Spinal cord (tissue), 10 donors: ENCODE results near the gene RELT. TPM values are rescaled to one million over a fixed set of nuclear protein-coding genes. Genes with fewer than 3 reads are reported as not detected.
A peak's percentile ranks its signal among the peaks of the same experiment; 100 is the strongest.

ENCODE experiments used
- DNase-seq, 6 donors: peaks; one replicate each; pipeline versions ENCODE4 v3.0.0 to v3.0.0-alpha.2; 2013 to 2015; ENCODE audit warnings: low spot score in 6 of 6, low read depth in 4 of 6
- H3K27ac ChIP-seq: one replicate; pipeline ENCODE4 v1.5.1; 2013; ENCODE audit warnings: low read depth, low read length, control low read depth
- H3K27me3 ChIP-seq: one replicate; pipeline ENCODE4 v1.6.1; 2013; ENCODE audit warnings: low read length; ENCODE audit not compliant: control insufficient read depth, insufficient read depth
- H3K36me3 ChIP-seq: one replicate; pipeline ENCODE4 v1.6.1; 2013; ENCODE audit warnings: low read length; ENCODE audit not compliant: control insufficient read depth, insufficient read depth
- H3K4me1 ChIP-seq: one replicate; pipeline ENCODE4 v1.6.1; 2013; ENCODE audit warnings: low read length; ENCODE audit not compliant: control insufficient read depth, insufficient read depth
- H3K4me3 ChIP-seq: one replicate; pipeline ENCODE4 v1.5.1; 2013; ENCODE audit warnings: low read depth, low read length, control low read depth
- H3K9me3 ChIP-seq: one replicate; pipeline ENCODE4 v1.6.1; 2013; ENCODE audit warnings: low read length; ENCODE audit not compliant: control insufficient read depth, insufficient read depth
- WGBS: methylation state at CpG from one replicate; pipeline ENCODE4 v1.1.5; 2013; ENCODE audit warnings: missing lambda C conversion rate; ENCODE audit not compliant: insufficient coverage; 5-methylcytosine and 5-hydroxymethylcytosine counted together
- polyA plus RNA-seq, 2 donors: library from polyadenylated mRNA; unstranded; fragments of 120-200 nt; gene quantifications; one replicate each; pipeline ENCODE4 v1.2.1, GENCODE V29; 2013; ENCODE audit not compliant: insufficient read length in 2 of 2
- total RNA-seq, 2 donors: library from RNA; depleted of rRNA in 1 of 2; stranded (reverse); fragments of 120-200 nt in 1 of 2; fragments of >200 nt in 1 of 2; gene quantifications; one replicate each; pipeline versions ENCODE4 v1.2.3 to v1.2.4, GENCODE V29; 2013 to 2014
- donor health status: healthy.

Gene RELT
- total and polyA plus RNA-seq, 4 donors = 6.1 to 15.2 (median 9.7) TPM

DNA sequence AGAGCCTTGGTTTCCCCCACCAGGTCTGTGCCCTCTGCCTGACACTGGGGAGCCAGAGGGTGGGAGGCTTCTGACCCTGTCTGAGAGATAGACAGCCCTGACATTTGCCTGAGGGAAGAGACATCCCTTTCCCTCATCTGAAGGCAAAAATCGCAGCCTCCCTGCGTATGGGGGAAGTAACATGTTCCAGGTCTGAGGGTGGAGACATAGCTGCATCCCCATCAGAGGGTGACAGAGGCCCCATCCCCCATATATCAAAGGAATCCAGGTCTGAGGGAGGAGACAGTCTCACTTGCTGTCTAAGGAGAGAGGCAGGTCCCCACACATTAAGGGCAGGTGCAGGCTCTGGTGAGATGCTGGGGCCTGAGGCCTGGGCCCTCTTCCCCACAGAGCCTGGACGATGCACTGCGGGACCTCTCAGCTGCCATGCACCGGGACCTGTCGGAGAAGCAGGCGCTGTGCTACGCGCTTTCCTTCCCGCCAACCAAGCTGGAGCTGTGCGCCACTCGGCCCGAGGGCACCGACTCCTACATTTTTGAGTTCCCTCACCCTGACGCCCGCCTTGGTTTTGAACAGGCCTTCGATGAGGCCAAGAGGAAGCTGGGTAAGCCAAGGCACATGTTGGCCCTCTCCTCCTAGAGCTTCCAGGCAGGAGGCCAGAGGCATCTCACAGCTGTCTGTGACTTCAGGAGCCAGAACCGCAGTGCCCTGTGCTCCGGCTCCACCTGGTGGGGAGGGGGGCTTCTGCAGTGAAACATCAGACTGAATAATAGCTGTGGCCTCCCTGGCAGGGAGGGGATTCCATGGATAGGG, 16.1 kb upstream of the RELT start:
- Histone ChIP-seq H3K4me1 (peaks cover 26% of the 10 kb centered on the region), H3K27ac (no peak overlapping the region), H3K36me3 (peaks cover 96% of the 10 kb centered on the region), H3K27me3 (no peaks in the 10 kb centered on the region), H3K9me3 (no peaks in the 10 kb centered on the region), H3K4me3 (no peak overlapping the region)
- DNase-seq = peak in 1 of 6 donors; percentile 41
- WGBS = 88% methylated on average over 17 of the region's 19 CpGs

DNA sequence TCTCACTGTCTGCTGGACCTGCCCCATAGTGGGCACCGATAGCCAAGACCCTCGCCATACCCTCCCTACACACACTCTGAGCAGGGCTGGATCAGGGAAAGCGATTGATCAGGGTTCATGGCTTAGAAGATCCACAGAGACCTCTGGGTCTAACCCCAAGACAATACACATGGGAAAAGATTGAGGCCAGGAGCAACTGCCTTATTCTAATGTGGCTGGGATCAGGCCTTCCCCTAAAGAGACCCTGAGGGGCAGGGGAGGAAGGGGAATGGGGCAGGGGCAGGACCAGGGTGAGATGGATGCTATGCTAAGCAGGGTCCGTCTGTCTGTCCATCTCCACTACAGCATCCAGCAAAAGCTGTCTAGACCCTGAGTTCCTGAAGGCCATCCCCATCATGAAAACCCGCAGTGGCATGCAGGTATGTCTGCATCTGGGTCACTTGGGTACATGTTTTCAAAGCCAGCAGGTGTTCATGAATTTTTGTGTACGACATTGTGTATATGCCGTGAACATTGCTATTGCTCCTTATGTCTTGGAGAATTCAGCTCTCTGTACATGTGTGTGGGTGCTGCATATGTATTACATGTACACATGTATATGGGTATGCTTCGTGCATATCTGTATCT, 15.3 kb upstream of the RELT start:
- Histone ChIP-seq H3K4me3 (no peak overlapping the region), H3K36me3 (peaks cover 96% of the 10 kb centered on the region), H3K27ac (no peak overlapping the region), H3K4me1 (peaks cover 26% of the 10 kb centered on the region), H3K9me3 (no peaks in the 10 kb centered on the region), H3K27me3 (no peaks in the 10 kb centered on the region)
- WGBS = 100% methylated on average over 6 of the region's 8 CpGs
- no peak for DNase-seq

DNA sequence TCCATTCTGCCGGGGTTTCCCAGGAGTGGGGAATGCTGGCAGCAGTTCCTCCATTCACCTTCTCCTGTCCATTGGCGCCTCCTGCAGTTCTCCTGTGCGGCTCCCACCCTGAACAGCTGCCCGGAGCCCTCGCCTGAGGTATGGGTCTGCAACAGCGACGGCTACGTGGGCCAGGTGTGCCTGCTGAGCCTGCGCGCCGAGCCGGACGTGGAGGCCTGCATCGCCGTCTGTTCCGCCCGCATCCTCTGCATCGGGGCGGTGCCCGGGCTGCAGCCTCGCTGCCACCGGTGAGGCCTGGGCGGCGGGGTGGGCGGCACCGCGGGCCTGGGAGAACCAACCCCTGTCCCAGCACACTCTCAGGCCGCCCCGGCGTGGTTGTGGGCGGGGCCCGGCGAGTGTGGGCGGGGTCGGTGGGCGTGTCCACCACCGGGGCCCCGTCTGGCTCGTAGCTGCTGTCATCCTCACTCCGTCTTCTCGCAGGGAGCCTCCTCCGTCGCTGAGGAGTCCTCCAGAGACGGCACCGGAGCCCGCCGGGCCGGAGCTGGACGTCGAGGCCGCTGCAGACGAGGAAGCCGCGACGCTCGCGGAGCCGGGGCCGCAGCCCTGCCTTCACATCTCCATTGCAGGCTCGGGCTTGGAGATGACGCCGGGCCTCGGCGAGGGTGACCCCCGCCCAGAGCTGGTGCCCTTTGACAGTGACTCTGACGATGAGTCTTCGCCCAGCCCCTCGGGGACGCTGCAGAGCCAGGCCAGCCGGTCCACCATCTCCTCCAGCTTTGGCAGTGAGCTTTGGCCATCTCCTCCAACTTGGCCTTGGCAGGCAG, 14.0 kb upstream of the RELT start:
- Histone ChIP-seq H3K9me3 (no peaks in the 10 kb centered on the region), H3K27ac (no peak overlapping the region), H3K4me3 (no peak overlapping the region), H3K27me3 (no peaks in the 10 kb centered on the region), H3K36me3 (peaks cover 91% of the 10 kb centered on the region), H3K4me1 (peaks cover 22% of the 10 kb centered on the region)
- no peak for DNase-seq
- WGBS = 51% methylated on average over 70 of the region's 70 CpGs

DNA sequence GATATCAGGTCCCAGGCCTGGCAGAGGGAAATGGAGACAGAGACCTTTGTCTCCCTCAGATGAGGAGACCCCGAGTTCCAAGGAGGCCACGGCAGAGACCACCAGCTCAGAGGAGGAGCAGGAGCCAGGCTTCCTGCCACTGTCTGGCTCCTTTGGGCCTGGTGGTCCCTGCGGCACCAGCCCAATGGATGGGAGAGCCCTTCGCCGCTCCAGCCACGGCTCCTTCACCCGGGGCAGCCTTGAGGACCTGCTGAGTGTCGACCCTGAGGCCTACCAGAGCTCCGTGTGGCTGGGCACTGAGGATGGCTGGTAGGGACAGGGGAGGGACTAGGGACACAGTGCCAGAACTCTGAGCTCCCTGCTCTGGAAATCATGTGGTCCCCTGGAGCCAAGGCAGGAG, 13.1 kb upstream of the RELT start:
- H3K36me3 ChIP-seq = peaks cover 90% of the 10 kb centered on the region
- WGBS = 91% methylated on average over 9 of the region's 9 CpGs

DNA sequence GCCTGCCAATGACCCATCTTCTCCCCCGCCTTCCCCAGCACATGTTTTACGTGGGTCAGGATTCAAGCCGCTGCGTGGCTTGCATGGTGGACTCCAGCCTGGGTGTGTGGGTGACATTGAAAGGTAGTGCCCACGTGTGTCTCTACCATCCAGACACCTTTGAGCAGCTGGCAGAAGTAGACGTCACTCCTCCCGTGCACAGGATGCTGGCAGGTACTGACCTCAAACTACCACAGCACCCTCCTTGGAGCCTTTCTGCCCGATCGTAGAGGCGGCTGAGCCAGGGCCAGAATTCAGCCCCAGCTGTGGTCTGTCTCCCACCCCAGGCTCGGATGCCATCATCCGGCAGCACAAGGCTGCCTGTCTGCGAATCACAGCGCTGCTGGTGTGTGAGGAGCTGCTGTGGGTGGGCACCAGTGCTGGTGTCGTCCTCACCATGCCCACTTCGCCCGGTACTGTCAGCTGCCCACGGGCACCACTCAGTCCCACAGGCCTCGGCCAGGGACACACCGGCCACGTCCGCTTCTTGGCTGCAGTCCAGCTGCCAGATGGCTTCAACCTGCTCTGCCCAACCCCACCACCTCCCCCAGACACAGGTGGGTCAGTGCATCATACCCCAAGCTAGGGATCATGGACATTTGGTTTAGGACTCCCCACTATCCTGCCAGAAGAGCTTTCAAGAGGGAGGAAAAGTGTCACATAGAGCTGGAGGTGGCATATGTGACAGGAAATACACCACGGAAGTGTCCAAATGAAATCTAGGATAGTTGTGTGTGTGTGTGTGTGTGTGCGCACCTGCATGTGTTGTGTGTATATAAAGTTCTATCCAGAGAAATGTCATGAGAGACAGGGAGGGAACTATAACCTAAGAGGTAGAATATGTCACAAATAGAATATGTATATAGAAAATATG, 10.6 kb upstream of the RELT start:
- 88% methylated on average over 23 of the region's 24 CpGs for WGBS

More for the DNA sequence above, 13.1 kb upstream of the RELT start:
- Histone ChIP-seq H3K4me1 (peaks cover 13% of the 10 kb centered on the region), H3K27me3 (no peaks in the 10 kb centered on the region), H3K4me3 (no peak overlapping the region), H3K9me3 (no peaks in the 10 kb centered on the region), H3K27ac (no peak overlapping the region)
- DNase-seq = no peak

DNA sequence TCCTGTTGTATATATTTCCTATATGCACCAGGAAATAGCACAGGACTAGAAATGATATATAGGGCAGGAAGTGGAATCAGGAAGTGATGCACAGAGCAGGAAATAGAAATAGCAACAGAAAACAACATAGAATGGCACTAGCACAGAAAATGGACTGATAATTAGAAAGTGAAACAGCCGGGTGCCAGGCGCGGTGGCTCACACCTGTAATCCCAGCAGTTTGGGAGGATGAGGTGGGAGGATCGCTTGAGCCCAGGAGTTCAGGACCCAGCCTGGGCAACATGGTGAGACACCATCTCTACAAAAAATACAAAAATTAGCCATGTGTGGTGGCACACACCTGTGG, 10.0 kb upstream of the RELT start:
- no peak overlapping the region for H3K4me3 ChIP-seq
- H3K36me3 ChIP-seq = peaks cover 75% of the 10 kb centered on the region
- DNase-seq = no peak
- H3K9me3 ChIP-seq = no peaks in the 10 kb centered on the region
- WGBS = 100% methylated on average over 4 of the region's 4 CpGs
- no peak overlapping the region for H3K27ac ChIP-seq
- no peaks in the 10 kb centered on the region for H3K27me3 ChIP-seq
- H3K4me1 ChIP-seq = no peaks in the 10 kb centered on the region

More for the DNA sequence above, 10.6 kb upstream of the RELT start:
- H3K4me3 ChIP-seq = no peak overlapping the region
- no peaks in the 10 kb centered on the region for H3K4me1 ChIP-seq
- no peak for DNase-seq
- peaks cover 79% of the 10 kb centered on the region for H3K36me3 ChIP-seq
- no peak overlapping the region for H3K27ac ChIP-seq
- no peaks in the 10 kb centered on the region for H3K27me3 ChIP-seq
- H3K9me3 ChIP-seq = no peaks in the 10 kb centered on the region

DNA sequence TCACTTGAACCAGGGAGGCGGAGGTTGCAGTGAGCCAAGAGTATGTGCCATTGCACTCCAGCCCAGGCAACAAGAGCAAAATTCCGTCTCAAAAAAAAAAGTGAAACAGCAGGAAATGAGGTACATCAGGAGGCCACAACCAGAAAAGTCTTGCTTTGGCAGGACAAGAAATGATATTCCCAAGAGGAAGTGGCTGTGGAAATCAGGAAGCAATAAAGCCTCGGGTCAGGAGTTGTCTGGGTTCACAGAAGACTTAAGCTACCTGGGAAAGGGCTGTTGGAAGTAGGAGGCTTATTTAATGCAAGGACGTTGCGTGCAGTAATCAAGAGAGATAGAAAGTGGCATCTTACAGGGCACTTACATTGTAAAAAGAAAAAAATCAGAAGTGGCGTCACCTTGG, 9.2 kb upstream of the RELT start:
- Histone ChIP-seq H3K4me3 (no peak overlapping the region), H3K36me3 (peaks cover 70% of the 10 kb centered on the region), H3K9me3 (no peaks in the 10 kb centered on the region), H3K27ac (no peak overlapping the region), H3K27me3 (no peaks in the 10 kb centered on the region), H3K4me1 (no peaks in the 10 kb centered on the region)
- 85% methylated on average over 5 of the region's 6 CpGs for WGBS
- no peak for DNase-seq

DNA sequence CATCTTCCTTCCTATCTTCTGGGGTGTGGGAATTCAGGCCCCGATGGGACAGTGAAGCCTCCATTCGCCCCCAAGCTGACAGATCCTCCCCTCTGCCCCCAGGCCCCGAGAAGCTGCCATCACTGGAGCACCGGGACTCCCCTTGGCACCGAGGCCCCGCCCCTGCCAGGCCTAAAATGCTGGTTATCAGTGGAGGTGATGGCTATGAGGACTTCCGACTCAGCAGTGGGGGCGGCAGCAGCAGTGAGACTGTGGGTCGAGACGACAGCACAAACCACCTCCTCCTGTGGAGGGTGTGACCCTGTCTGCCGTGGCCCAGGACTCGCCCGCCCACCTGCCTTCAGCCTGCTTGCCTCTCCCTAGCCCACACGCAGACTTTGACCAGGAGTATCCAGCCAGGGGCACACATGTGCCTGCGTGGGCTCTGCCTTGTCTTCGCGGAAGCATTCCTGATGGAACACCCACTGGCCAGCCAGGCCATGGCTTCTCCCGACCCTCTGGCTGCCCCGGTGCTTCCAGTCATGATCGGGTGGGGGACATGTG, 8.6 kb upstream of the RELT start:
- Histone ChIP-seq H3K27me3 (no peaks in the 10 kb centered on the region), H3K36me3 (peaks cover 64% of the 10 kb centered on the region), H3K27ac (no peak overlapping the region), H3K4me1 (no peaks in the 10 kb centered on the region), H3K9me3 (no peaks in the 10 kb centered on the region), H3K4me3 (no peak overlapping the region)
- 81% methylated on average over 16 of the region's 20 CpGs for WGBS
- DNase-seq = no peak
